WERI-Rb-1 (cell line): ENCODE data around the gene CDHR3.

Source experiments
- DNase-seq: peaks from one replicate; pipeline ENCODE4 v3.0.0-alpha.2; 2020
- H3K27ac ChIP-seq: fragments of 250-450 bp; sonication (Bioruptor Pico); 2 replicates; pipeline ENCODE4 v1.5.1; 2020; ENCODE audit warnings: mild to moderate bottlenecking, moderate library complexity
- H3K27me3 ChIP-seq: fragments of 250-450 bp; sonication (Bioruptor Pico); 2 replicates; pipeline ENCODE4 v1.5.1; 2021; ENCODE audit warnings: mild to moderate bottlenecking, low read depth, moderate library complexity; ENCODE audit not compliant: insufficient read depth, severe bottlenecking
- H3K36me3 ChIP-seq: fragments of 250-450 bp; sonication (Bioruptor Pico); 2 replicates; pipeline ENCODE4 v1.5.1; 2020; ENCODE audit warnings: mild to moderate bottlenecking, moderate library complexity
- H3K4me3 ChIP-seq: 2 replicates; pipeline ENCODE4 v1.5.1; 2011; ENCODE audit warnings: low read depth, mild to moderate bottlenecking, control low read depth, low read length
- H3K9me3 ChIP-seq: fragments of 250-450 bp; sonication (Bioruptor Pico); 2 replicates; pipeline ENCODE4 v1.5.1; 2021; ENCODE audit warnings: mild to moderate bottlenecking, moderate library complexity; ENCODE audit not compliant: severe bottlenecking
- TF ChIP-seq, protein P1 (sequence below): IDR thresholded peaks from 2 replicates; pipeline ENCODE4 v1.5.1; 2011; ENCODE audit warnings: low read depth, mild to moderate bottlenecking, control low read depth, inconsistent platforms, low read length

The CDHR3 gene

GRCh38 chr7:106072715-106073091, 109.6 kb downstream of the CDHR3 start:
- Histone ChIP-seq H3K4me3 (no peak overlapping the region), H3K36me3 (no peaks in the 10 kb centered on the region), H3K9me3 (no peaks in the 10 kb centered on the region), H3K27ac (no peak overlapping the region), H3K27me3 (no peaks in the 10 kb centered on the region)
- TF ChIP-seq, protein P1, sequence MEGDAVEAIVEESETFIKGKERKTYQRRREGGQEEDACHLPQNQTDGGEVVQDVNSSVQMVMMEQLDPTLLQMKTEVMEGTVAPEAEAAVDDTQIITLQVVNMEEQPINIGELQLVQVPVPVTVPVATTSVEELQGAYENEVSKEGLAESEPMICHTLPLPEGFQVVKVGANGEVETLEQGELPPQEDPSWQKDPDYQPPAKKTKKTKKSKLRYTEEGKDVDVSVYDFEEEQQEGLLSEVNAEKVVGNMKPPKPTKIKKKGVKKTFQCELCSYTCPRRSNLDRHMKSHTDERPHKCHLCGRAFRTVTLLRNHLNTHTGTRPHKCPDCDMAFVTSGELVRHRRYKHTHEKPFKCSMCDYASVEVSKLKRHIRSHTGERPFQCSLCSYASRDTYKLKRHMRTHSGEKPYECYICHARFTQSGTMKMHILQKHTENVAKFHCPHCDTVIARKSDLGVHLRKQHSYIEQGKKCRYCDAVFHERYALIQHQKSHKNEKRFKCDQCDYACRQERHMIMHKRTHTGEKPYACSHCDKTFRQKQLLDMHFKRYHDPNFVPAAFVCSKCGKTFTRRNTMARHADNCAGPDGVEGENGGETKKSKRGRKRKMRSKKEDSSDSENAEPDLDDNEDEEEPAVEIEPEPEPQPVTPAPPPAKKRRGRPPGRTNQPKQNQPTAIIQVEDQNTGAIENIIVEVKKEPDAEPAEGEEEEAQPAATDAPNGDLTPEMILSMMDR, result no peak
- DNase-seq, result no peak

- H3K27me3 ChIP-seq, result no peaks in the 10 kb centered on the region
- no peak overlapping the region for H3K27ac ChIP-seq
- H3K4me3 ChIP-seq, result no peak overlapping the region
- no peak for DNase-seq
- no peaks in the 10 kb centered on the region for H3K9me3 ChIP-seq
- no peaks in the 10 kb centered on the region for H3K36me3 ChIP-seq
- TF ChIP-seq, protein P1, result no peak
Observed at GRCh38 chr7:106073701-106074100, 110.6 kb downstream of the CDHR3 start.

GRCh38 chr7:106074257-106074656, 111.2 kb downstream of the CDHR3 start:
- DNase-seq, result no peak
- TF ChIP-seq, protein P1, result no peak
- no peaks in the 10 kb centered on the region for H3K36me3 ChIP-seq
- no peak overlapping the region for H3K4me3 ChIP-seq
- H3K27me3 ChIP-seq, result no peaks in the 10 kb centered on the region
- no peaks in the 10 kb centered on the region for H3K9me3 ChIP-seq
- no peak overlapping the region for H3K27ac ChIP-seq

DNA sequence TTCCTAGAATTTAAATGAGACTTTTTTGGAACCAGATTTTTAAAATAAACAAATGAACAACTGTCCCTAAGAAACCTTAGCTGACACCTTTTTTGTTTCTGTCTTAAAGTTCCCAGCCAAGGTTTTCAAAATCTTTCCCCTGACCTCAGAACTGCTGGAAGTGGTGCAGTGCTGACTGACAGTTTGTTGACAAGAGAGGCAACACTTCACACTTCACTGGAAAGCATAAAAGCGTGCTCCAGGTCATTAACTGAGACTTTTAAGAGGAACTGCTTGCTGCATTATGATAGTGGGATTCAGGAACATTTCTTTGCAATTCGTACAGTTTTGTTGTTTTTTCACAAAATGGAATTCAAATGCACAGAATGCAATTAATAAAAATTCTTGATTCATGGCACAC, 112.9 kb downstream of the CDHR3 start:
- Histone ChIP-seq H3K36me3 (no peaks in the 10 kb centered on the region), H3K9me3 (no peaks in the 10 kb centered on the region), H3K27me3 (no peaks in the 10 kb centered on the region), H3K4me3 (no peak overlapping the region), H3K27ac (no peak overlapping the region)
- TF ChIP-seq, protein P1, result no peak
- no peak for DNase-seq

DNA sequence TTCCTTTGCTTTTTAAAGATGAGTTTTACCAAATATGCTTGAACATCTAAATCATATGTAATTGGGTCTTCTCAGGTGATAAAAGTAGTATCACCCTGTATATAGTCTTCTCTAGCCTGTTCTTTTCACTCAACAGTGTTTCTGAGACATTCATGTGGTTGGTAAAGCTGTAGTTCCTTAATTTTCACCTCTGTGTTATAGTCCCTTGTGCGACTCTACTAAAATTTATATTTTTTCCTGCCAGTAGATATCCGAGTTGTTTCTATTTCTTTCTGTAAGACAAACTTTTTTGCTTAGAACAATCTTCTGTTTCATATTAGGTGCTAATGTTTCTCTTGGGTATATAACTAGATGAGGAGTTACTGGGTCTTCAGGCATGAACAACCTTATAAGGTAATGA, 113.5 kb downstream of the CDHR3 start:
- no peak overlapping the region for H3K4me3 ChIP-seq
- H3K27me3 ChIP-seq, result no peaks in the 10 kb centered on the region
- no peak overlapping the region for H3K27ac ChIP-seq
- no peaks in the 10 kb centered on the region for H3K36me3 ChIP-seq
- TF ChIP-seq, protein P1, result no peak
- no peak for DNase-seq
- H3K9me3 ChIP-seq, result no peaks in the 10 kb centered on the region

- H3K27ac ChIP-seq, result no peak overlapping the region
- TF ChIP-seq, protein P1, result no peak
- DNase-seq, result no peak
- no peaks in the 10 kb centered on the region for H3K9me3 ChIP-seq
- no peak overlapping the region for H3K4me3 ChIP-seq
- H3K27me3 ChIP-seq, result no peaks in the 10 kb centered on the region
- no peaks in the 10 kb centered on the region for H3K36me3 ChIP-seq
Observed at GRCh38 chr7:106080300-106080987, 117.4 kb downstream of the CDHR3 start.
